SU-DHL-6 (cell line): ENCODE data around the gene UNC5A.

Experiments
- CTCF ChIP-seq: fragments of 200-600 bp; sonication (generic); IDR thresholded peaks from one replicate; pipeline ENCODE4 v1.5.1; 2017; ENCODE audit warnings: antibody characterized with exemption, mild to moderate bottlenecking, low read length, moderate library complexity; ENCODE audit not compliant: insufficient read depth, poor library complexity, severe bottlenecking
- EZH2phosphoT487 ChIP-seq: fragments of 200-600 bp; sonication (generic), shearing (Covaris generic); conservative IDR thresholded peaks from 2 replicates; pipeline ENCODE4 v1.6.1; 2018; ENCODE audit warnings: mild to moderate bottlenecking, antibody characterized with exemption, low read length, moderate library complexity, mixed read lengths

- TF ChIP-seq CTCF (no peak), EZH2phosphoT487 (no peak)
Observed at GRCh38 chr5:176816791-176817347, 6.5 kb downstream of the UNC5A start.
